ENCODE measurements around the gene PRKAG2. TPM values are rescaled to one million over a fixed set of nuclear protein-coding genes. Genes with fewer than 3 reads are reported as not detected.

Gene PRKAG2
- total and polyA plus RNA-seq, 10 donors, result 15.8 to 50.9 (median 32.8) TPM

- Histone ChIP-seq H3K27ac (no peak overlapping the region), H3K4me3 (no peak overlapping the region), H3K27me3 (replicated peaks in 1 of 7) (no peaks in the 10 kb centered on the region), H3K9me3 (no peaks in the 10 kb centered on the region), H3K36me3 (peaks cover 0 to 29% (median 2%) of the 10 kb centered on the region in 6 donors), H3K4me1 (peaks cover 0 to 24% (median 9%) of the 10 kb centered on the region in 6 donors)
- TF ChIP-seq POLR2AphosphoS5 (IDR thresholded peaks at IDR 0.05) (no peak), POLR2A (IDR thresholded peaks at IDR 0.05) (no peak), CTCF (IDR thresholded peaks at IDR 0.05 in 8 of 11, conservative IDR thresholded peaks at IDR 0.05 in 3 of 11) (no peak)
- no peak for DNase-seq
- intact Hi-C loops (cut with DNase I; ENCODE audit: low total_unique reads), result no loop called here
- WGBS, 5 donors, result 88 to 92% (median 90%) methylated on average over 10 of the region's 10 CpGs
Measured at GRCh38 chr7:151674161-151674920, 202.6 kb downstream of the PRKAG2 start.

GRCh38 chr7:151673216-151673615, 203.7 kb downstream of the PRKAG2 start:
- Histone ChIP-seq H3K9me3 (peaks cover 0 to 4% (median 0%) of the 10 kb centered on the region in 8 donors), H3K27me3 (replicated peaks in 1 of 7) (no peaks in the 10 kb centered on the region), H3K4me3 (no peak overlapping the region), H3K36me3 (peaks cover 0 to 36% (median 2%) of the 10 kb centered on the region in 6 donors), H3K27ac (peak overlapping the region in 7 of 8 donors; percentile 29 to 73 (median 67)), H3K4me1 (peaks cover 0 to 18% (median 2%) of the 10 kb centered on the region in 6 donors)
- no peak for DNase-seq
- TF ChIP-seq CTCF (IDR thresholded peaks at IDR 0.05 in 8 of 11, conservative IDR thresholded peaks at IDR 0.05 in 3 of 11) (no peak), POLR2A (IDR thresholded peaks at IDR 0.05) (no peak), POLR2AphosphoS5 (IDR thresholded peaks at IDR 0.05) (no peak)
- 59 to 74% (median 63%) methylated on average over 9 of the region's 9 CpGs for WGBS, 5 donors
- intact Hi-C loops (cut with DNase I; ENCODE audit: low total_unique reads), result no loop called here

GRCh38 chr7:151672716-151673115, 204.2 kb downstream of the PRKAG2 start:
- 33 to 46% (median 46%) methylated on average over 9 of the region's 9 CpGs for WGBS, 5 donors
- Histone ChIP-seq H3K4me3 (no peak overlapping the region), H3K9me3 (peaks cover 0 to 9% (median 0%) of the 10 kb centered on the region in 8 donors), H3K27me3 (replicated peaks in 1 of 7) (no peaks in the 10 kb centered on the region), H3K4me1 (peaks cover 0 to 18% (median 2%) of the 10 kb centered on the region in 6 donors), H3K36me3 (peaks cover 0 to 41% (median 2%) of the 10 kb centered on the region in 6 donors), H3K27ac (peak overlapping the region in 7 of 8 donors; percentile 29 to 73 (median 67))
- no peak for DNase-seq
- intact Hi-C loops (cut with DNase I; ENCODE audit: low total_unique reads), result no loop called here
- TF ChIP-seq POLR2AphosphoS5 (IDR thresholded peaks at IDR 0.05) (peak; percentile 40 to 77 (median 75)), CTCF (IDR thresholded peaks at IDR 0.05 in 8 of 11, conservative IDR thresholded peaks at IDR 0.05 in 3 of 11) (no peak), POLR2A (IDR thresholded peaks at IDR 0.05) (no peak)

- TF ChIP-seq CTCF (IDR thresholded peaks at IDR 0.05 in 8 of 11, conservative IDR thresholded peaks at IDR 0.05 in 3 of 11) (no peak), POLR2A (IDR thresholded peaks at IDR 0.05) (no peak), POLR2AphosphoS5 (IDR thresholded peaks at IDR 0.05) (no peak)
Measured at GRCh38 chr7:151671514-151671913, 205.4 kb downstream of the PRKAG2 start.

More at GRCh38 chr7:151671514-151671913, 205.4 kb downstream of the PRKAG2 start:
- intact Hi-C loops (cut with DNase I; ENCODE audit: low total_unique reads), result no loop called here
- H3K4me1 ChIP-seq, result peaks cover 0 to 18% (median 3%) of the 10 kb centered on the region in 6 donors
- 86 to 94% (median 91%) methylated on average over 2 of the region's 2 CpGs for WGBS, 5 donors
- H3K27ac ChIP-seq, result no peak overlapping the region
- H3K27me3 ChIP-seq (replicated peaks in 1 of 7), result no peaks in the 10 kb centered on the region
- peaks cover 0 to 21% (median 5%) of the 10 kb centered on the region in 8 donors for H3K9me3 ChIP-seq
- DNase-seq, result no peak
- H3K4me3 ChIP-seq, result no peak overlapping the region
- H3K36me3 ChIP-seq, result peaks cover 0 to 52% (median 2%) of the 10 kb centered on the region in 6 donors
